Stimulated activated CD8-positive, alpha-beta memory T cell treated with anti-CD3 and anti-CD28 coated beads, Interleukin-15, amount 100 ng/mL, for 48 hours (primary cell): ENCODE results near the gene ARRDC5.
"Not testable (repeated sequence)": the region's sequence is repeated elsewhere in the genome, so short reads cannot be mapped to it uniquely, and the experiment has no call there.

ENCODE experiments used
- DNase-seq, 2 donors: peaks; one replicate each; pipeline ENCODE4 v3.0.0-alpha.2; 2020; ENCODE audit warnings: low read depth in 2 of 2

Gene ARRDC5

DNA sequence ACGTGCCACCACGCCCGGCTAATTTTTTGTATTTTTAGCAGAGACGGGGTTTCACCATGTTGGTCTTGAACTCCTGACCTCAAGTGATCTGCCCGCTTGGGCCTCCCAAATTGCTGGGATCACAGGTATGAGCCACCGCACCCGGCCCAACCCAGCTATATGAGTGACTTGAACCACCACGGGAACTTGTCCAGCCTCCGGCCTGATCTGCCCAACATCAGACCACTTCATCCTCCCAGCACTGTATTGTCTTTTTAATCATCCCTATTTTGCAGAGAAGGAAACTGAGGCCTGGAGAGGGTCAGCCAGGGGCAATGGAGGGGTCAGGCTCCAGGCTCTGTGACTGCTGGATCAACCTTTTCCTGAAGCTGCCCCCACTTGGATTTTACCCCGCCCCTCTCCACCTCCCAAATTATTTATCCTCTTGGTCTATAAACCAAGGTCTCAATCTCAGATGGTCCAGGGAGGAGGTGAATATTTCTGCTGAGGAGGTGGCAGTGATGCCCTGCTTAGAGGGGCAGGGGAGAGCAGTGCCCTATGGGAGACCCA, 34.3 kb downstream of the ARRDC5 start:
- DNase-seq, result no peak

DNA sequence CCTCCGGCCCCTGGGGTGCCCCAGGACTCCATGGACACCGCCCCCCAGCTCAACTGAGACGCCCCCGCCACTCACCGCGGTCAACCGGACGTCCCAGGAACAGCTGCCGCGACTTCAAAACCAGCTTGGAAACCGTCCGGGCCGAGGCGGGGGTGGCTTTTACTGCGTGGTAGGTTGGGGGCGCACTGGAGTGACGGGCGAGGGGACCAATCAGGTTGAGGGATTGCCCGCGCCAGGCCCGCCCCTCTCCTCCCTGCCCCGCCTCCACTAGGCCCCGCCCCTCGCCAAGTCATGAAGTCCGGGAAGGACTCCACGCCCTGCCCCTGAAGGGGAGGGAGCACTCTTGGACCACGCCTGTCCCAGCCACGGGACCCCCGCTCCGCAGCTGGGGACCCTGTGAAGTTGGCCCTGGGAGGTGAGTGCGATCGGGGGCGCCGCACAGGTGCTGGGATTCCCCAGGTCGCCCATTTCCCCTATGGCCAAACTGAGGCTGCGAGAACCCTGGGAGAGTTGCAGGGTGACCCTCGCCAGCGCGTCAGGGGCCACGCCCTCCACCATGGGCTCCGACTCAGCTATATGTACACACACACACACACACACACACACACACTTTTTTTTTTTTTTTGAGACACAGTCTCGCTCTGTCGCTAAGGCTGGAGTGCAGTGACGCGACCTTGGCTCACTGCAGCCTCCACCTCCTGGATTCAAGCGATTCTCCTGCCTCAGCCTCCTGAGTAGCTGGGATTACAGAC, 35.0 kb downstream of the ARRDC5 start, which contains the start of gene PLIN3:
Gene PLIN3 (minus strand): TSS at position 134 of the 752 bp plus-strand sequence. CDS start 6,273 bp downstream, outside the sequence.
- DNase-seq, result peak; percentile 83 to 88

DNA sequence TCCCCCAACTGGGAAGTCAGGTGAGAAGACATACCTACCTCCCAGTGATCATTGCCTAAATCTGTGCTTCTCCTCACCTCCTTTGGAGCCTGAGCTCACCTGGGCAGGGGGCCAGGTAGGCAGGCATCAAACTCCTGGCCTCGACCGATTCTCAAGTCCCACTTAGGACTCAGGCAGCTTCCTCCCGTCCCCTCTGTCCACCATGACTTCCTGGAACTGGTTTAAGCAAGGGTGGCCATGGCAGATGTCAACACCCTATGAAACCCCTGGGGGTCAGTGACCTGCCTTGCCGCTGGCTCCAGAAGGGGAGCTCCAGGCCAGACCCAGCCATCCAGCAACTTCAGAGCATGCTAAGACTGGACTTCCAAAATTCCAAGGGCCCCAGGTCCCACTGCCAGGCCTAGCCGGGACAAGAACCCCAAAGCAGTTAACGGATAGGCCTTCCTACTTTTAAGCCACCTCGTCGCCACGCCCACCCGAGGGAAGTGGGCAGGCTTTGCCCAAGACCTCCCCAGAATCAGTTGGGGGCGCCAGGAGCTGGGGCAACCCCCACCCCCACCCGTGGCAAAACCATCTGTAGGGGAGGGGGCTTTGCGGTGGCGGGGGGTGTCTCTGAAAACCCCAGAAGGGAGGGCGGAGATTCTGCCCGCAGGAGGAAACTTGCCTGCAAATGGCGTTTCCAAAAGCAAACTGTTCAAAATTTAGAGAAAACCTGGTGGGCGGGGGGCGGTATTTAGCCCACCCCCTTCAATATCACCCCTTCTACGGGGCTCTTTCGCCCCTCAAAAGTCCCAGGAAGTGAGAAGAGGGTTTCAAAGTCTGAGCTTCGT, 35.9 kb downstream of the ARRDC5 start:
- peak in 1 of 2 donors; percentile 21 for DNase-seq

DNA sequence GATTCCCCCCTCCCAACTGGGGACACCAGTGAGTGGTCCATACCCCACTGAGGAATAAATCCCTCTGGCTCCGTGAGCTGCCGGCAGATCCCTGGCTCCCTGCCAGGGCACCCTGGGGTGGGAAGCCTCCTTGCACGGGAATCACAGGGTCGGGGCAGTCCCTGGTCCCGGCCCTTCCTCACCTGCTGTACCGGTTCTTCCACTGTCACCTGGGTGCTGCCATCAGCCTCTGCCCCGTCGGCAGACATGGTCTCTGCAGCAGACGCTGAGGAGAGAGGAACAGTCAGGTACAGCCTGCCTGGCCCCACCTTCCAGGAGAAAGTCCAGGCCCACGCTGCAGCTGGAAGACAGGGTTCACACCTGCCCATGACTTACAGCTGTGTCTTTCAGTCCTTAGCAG, 41.5 kb downstream of the ARRDC5 start:
- no peak for DNase-seq

DNA sequence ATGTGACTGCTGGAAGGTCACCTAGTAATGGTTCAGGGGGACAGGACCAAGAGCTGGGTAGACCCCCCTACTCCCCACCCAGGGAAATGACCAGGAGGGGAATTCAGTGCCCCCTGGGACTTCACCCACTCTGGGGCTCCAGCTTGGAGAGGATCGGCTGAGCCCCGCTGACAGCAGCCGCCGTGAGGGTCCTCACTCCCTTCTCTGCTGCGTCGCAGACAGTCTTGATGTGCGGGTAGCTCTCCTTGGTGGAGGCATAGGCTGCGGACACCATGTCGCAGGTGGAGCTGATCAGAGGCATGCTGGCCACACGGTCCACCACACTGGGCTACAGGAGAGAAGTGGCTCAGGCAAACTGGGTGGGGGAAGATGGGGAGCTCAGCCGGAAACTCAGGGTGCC, 43.0 kb downstream of the ARRDC5 start:
- no peak for DNase-seq

DNA sequence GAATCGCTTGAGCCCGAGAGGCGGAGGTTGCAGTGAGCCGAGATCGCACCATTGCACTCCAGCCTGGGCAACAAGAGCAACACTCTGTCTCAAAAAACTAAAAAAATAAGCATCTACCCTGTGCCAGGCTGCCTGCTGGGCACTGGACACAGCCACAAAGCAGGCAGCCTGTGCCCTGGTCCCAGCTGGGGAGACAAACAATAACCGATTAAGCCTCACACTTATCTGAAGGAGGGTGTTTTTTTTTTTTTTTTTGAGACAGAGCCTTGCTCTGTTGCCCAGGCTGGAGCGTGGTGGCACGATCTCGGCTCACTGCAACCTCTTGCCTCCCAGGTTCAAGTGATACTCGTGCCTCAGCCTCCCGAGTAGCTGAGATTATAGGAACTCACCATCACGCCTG, 46.2 kb downstream of the ARRDC5 start:
- DNase-seq, result not testable (repeated sequence)

DNA sequence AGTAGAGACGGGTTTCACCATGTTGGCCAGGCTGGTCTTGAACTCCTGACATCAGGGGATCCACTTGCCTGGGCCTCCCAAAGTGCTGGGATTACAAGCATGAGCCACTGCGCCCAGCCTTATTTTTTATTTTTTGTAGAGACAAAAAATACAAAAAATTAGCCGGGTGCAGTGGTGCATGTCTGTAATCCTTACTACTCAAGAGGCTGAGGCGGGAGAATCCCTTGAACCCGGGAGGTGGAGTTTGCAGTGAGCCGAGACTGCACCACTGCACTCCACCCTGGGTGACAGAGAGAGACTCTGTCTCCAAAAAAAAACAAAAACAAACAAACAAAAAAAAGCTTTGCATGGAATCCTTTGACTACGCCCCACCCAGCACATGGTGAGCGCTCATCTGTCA, 49.2 kb downstream of the ARRDC5 start:
- DNase-seq, result not testable (repeated sequence)

DNA sequence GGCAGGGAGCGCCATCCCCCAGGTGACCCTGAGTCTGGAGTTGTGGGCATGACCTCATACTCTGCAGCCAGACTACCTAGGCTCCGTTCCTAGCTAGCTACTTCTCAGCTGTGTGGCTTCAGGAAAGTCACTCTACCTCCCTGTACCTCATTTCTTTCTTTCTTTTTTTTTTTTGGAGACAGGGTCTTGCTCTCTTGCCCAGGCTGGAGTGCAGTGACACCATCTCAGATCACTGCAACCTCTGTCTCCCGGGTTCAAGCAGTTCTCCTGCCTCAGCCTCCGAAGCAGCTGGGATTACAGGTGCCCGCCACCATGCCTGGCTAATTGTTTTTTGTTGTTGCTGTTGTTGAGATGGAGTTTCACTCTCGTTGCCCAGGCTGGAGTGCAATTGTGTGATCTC, 50.2 kb downstream of the ARRDC5 start:
- no peak for DNase-seq

DNA sequence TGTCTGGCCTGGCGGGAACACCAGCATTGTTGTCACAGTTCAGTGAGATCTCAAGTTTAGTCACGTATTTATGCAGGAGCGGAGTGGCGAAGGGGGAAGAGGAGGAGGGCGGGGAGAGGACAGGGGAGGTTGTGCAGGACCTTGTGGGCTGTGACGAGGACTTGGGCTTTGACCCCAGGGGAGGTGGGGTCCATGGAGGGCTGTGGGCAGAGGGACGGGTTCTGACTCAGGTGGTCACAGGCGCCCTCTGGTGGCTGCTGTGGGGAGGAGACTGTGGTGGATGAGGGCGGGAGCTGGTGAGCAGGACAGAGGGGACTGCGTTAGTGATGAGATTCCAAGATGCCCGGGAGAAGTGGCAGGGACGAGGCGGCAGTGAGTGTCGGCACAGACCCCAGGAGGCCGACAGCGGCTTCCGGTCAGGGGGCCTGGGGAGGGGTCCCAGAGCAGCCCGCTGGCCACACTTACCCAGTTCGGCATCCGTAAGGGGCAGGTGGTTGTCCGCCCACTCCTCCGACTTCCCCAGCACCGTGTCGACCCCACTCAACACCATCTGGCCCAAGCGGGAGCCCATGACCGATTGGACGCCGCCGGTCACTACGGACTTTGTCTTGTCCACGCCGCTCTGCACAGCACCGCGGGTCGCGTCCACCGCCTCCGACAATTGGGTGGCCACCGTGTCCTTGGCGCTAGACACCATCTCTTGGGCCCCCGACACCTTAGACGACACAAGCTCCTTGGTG, 51.0 kb downstream of the ARRDC5 start:
- DNase-seq, result peak; percentile 51 to 57

DNA sequence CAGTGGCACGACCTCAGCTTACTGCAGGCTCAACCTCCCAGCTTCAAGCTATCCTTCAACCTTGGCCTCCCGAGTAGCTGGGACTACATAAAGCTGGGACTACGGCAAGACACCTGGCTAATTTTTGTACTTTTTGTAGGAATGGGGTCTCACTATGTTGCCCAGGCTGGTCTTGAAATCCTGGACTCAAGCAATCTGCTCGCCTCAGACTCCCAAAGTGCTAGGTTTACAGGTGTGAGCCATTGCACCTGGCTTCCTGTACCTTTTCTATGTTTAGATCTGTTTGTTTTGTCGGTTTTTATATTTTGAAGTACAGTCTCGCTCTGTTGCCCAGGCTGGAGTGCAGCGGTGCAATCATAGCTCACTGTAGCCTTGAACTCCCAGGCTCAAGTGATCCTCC, 53.7 kb downstream of the ARRDC5 start:
- DNase-seq, result no peak

DNA sequence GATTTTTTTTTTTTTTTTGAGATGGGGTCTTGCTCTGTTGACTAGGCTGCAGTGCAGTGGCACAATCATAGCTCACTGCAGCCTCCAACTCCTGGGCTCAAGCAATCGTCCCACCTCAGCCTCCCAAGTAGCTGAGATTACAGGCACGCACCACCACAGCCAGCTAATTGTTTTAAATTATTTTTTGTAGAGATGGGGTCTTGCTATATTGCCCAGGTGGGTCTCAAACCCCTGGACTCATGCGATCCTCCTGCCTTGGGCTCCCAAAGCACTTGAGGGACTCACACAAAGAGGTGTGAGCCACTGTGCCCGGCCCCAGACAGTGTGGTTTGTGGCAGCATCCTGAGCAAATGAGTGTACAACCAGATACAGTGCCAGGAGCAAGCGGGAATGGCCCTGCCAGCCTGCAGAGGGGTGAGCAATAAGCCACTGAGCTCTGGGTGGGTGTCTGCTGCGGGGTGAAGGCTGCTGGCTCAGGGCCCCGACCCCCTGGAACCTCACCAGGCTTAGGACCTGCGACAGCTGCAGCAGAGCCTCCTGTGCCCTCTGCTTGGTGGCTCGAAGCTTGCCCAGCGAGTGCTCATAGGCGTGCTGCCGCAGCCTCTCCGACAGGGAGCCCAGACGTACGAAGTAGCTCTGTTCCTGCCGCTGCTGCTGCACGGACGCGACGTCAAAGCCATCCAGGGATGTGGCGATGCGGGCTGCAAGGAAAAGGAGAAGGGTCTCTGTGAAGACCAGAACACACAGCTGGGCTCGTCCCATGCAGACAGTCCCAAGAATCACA, 55.3 kb downstream of the ARRDC5 start:
- no peak for DNase-seq

DNA sequence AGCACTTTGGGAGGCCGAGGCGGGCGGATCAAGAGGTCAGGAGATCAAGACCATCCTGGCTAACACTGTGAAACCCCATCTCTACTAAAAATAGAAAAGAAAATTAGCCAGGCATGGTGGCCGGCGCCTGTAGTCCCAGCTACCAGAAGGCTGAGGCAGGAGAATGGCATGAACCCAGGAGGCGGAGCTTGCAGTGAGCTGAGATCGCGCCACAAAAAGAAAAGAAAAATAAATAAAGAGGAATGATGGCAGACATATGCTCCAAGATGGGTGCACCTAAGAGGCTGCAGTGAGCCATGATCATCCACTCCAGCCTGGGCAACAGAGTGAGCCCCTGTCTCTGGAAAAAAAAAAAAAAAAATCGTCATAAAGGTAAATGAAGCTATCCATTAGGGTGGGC, 56.7 kb downstream of the ARRDC5 start:
- not testable (repeated sequence) for DNase-seq

DNA sequence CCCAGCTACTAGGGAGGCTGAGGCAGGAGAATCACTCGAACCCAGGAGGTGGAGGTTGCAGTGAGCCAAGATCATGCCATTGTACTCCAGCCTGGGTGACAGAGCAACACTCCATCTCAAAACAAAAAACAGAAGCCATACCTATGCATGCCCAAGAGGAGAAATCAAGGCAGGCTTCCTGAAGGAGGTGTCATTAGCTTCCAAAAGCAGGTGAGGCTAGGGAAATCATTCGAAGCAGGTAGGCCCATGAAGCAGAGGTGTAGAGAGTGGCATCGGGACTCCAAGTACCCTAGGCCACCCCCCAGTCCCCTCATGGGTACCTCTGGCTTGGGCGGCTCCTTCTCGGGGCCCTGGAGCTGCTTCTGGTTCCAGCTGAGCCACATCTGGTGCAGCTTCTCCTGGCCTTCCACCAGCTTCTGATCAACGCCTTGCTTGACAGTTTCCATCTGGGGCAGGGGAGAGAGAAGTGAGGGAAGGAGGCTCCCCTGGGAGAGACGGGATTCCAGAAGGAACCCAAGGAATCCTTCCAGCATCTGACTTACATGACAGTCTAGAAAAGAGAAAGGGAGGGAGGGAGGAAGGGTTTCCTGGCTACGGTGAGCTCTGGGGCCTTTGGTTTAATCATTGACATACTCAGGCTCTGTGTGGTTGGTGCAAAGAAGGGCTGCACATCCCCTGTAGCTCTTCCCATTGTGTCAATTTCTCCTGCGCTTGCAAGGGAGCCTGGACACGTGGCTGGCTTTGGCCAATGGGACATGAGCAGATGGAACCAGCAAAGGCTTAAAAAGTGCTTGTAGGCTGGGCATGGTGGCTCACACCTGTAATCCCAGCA, 58.1 kb downstream of the ARRDC5 start:
- DNase-seq, result no peak

DNA sequence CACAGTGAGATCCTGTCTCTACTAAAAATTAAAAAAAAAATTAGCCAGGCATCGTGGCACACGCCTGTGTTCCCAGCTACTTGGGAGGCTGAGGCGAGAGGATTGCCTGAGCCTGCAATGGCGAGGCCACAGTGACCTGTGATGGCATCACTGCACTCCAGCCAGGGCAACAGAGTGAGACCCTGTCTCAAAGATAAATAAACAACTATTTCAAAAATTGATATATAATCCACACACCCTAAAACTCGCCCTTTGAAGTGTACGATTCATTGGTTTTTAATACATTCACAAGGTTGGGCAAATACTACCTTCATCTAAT, 59.1 kb downstream of the ARRDC5 start:
- no peak for DNase-seq
